HG02623 (cell line): ENCODE results near the gene SORD.
A peak's percentile ranks its signal among the peaks of the same experiment; 100 is the strongest.
"Not testable (repeated sequence)": the region's sequence is repeated elsewhere in the genome, so short reads cannot be mapped to it uniquely, and the experiment has no call there.

ENCODE experiments used
- ATAC-seq: cut with Tn5 transposase; IDR thresholded peaks from one replicate; pipeline ENCODE4 v1.9.1; 2021; ENCODE audit warnings: moderate library complexity; ENCODE audit not compliant: unreplicated experiment

The SORD gene

DNA sequence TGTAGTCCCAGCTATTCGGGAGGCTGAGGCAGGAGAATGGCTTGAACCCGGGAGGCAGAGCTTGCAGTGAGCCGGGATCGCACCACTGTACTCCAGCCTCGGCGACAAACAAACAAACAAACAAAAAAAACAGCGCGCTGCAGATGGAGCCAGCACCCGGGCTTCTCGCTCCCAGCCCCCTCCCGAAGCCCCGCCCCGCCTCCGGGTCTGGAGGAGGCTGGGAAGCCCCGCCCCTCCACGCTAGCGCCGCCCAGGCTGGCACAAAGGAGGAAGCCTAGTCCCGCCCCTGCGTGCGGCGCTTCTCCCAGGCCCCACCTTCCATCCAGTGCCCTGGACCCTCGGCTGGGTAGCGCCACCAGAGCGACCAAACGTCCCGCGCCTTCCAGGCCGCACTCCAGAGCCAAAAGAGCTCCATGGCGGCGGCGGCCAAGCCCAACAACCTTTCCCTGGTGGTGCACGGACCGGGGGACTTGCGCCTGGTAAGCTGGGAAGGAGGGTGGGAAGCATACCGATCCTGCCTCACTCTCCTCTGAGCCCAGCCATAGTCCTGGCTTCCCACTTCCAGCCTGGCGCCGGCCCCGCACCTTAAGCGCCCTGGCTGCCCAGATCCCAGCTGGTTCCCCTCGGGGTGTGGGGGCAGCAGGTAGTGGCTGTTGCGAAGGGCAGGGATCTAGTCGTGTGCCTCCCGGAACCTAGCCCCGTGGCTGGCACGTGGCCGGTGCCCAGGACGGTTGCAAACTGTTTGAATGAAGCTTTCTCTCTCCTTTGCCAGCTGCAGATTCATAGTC lies at the start of gene SORD:
Gene SORD (plus strand): TSS at position 325 of the 788 bp plus-strand sequence. CDS start 89 bp downstream, at position 414.
- ATAC-seq = peak; percentile 95

- not testable (repeated sequence) for ATAC-seq
These were observed 46.8 kb upstream of the SORD start for GRCh38 chr15:44976183-44976582.

DNA sequence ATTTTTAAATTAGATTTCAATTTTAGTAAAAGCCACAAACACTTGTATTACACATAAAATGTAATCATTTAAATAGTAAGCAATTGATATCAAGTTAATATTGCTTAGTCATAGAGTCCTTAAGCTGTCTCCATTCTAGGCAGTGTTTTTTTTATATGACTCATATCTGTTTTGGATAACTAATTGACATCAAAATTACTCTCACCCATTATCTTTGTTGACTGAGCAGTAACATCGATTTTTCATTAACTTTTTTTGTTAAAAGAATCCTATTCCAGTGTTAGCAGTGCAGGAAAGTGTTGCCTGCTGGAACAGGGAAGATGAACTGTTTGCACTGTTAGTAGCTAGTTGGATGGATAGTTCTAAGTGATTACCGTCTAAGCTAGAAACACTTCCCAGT lies 45.2 kb upstream of the SORD start:
- ATAC-seq = not testable (repeated sequence)

DNA sequence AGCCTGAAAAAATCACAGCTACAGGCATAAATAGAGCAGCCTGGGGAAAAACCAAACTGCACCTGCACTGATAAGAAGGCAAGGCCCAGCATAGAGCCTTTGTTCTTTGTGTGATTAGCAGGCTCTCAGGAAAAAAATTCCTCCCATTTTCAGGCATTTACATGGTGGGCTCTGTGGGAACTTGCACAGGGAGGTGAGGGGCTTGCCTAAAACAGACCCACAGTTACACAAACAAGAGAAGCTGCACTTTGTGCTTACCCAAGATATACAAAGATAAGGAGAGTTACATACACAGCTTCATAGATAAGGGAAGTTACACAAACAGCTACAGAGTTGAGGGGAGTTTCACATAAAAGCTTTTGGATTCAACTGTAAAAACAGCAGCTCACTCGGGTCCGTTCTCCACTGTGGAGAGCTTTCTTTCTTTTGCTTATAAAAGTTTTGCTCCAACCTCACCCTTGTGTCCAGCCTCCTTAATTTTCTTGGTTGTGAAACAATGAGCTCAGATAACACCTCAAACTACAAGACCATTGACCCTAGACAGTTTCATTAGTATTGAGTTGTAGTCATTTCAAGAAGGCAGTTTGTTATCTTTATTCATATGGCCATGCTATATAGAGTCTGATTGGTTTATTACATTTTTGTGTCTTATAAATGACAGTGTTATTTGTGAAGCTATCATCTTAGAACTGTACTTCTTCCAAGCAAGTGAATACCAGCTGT lies 43.2 kb upstream of the SORD start:
- not testable (repeated sequence) for ATAC-seq

DNA sequence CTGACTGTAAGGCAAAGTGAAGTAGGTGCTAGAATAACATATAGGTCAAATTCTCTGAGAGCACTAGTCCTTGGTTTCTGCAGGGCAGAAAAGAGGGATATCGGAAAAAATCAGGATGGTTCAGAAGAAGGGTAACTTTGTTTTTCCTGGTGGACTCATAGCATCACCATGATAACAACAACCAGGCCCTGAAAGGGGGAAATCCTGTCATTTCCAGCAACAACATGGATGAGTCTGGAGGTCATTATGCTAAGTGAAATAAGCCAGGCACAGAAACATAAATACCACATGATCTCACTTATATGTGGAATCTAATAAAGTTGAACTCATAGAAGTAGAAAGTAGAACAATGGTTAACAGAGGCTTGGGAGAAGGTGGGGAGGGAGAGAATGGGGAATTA lies 38.9 kb upstream of the SORD start:
- not testable (repeated sequence) for ATAC-seq

- not testable (repeated sequence) for ATAC-seq
These were observed 36.5 kb upstream of the SORD start for GRCh38 chr15:44986346-44987055.

- ATAC-seq = not testable (repeated sequence)
These were observed 35.3 kb upstream of the SORD start for GRCh38 chr15:44987711-44988110.

- ATAC-seq = not testable (repeated sequence)
These were observed 34.7 kb upstream of the SORD start for GRCh38 chr15:44988184-44988869.

DNA sequence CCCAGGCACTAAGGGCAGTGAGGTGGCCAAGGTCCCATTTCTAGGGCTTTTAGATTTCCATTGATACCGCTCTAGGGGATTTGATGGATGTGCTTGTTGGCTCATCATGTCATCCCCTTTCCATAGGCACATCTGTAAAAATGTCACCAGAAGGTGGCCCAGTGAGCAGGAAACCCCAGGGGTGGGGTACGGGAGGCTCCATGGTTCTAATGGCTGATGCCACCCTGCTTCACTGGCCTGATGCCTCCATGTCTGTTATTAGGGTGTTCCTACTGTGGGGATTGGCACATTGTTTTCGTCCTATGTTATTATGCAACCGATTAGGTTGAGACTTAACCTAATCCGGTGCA lies 34.1 kb upstream of the SORD start:
- not testable (repeated sequence) for ATAC-seq

DNA sequence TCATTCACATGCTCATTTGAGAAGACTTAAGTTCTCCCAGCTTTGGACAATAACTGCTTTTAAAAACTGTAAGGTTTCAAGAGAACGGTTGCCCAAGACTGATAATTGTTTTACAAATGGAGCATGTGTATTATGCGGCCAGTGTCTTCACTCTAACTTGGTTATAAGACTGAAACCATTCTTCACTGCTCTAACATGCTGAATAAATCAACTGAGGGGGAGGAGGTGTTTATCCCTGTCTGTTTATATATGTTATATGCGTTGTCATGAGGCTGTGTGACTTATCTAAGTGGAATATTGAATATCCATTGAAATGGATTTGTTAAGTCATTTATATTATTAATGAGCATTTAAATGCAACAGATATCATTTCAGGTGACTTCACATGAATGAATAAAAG lies 25.4 kb upstream of the SORD start:
- ATAC-seq = not testable (repeated sequence)

GRCh38 chr15:44999105-44999504 lies 23.9 kb upstream of the SORD start:
- ATAC-seq = no peak

DNA sequence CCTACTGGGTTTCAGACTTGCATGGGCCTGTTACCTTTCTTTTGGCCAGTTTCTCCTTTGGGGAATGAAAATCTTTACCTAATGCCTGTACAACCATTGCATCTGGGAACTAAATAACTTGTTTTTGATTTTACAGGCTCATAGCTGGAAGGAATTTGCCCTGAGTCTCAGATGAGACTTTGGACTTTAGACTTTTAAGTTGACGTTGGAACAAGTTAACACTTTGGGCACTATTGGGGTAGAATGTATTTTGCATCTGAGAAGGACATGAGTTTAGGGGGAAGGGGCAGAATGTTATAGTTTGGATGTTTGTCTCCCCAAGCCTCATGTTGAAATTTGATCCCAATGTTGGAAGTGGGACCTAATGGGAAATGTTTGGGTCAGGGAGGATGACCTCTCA lies 21.8 kb upstream of the SORD start:
- ATAC-seq = not testable (repeated sequence)

DNA sequence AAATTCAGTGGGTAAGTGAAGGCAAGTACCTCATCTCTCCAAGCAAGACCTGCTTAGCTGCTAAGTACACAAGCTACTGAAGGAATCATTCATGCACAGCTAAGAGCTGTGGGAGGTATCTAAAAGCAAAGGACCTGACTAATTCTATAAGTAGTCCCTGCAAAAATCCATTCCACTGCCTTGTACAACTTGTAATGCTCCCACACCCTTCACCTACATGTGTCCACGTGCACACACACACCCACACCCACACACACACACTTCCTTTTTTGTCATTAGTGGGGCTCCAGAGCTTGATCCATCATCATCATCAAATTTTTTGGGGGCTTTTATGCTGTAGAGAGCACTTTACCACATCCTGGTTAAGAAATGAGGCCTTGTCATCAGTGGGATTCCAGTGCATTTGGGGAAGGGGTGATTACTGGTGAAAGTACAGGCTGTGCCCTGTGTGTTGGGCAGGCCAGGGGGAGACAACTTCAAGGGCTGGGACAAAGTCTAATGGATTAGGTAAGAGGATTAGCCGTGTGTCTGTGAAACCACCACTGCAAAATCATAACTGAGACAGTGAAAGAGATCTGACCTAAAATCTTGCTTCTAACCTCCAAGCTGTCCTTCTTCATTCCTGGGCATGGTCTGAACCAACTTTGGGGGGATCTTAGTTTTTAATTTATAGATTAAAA lies 19.1 kb upstream of the SORD start:
- ATAC-seq = not testable (repeated sequence)

- not testable (repeated sequence) for ATAC-seq
These were observed 18.3 kb upstream of the SORD start for GRCh38 chr15:45004590-45005175.

DNA sequence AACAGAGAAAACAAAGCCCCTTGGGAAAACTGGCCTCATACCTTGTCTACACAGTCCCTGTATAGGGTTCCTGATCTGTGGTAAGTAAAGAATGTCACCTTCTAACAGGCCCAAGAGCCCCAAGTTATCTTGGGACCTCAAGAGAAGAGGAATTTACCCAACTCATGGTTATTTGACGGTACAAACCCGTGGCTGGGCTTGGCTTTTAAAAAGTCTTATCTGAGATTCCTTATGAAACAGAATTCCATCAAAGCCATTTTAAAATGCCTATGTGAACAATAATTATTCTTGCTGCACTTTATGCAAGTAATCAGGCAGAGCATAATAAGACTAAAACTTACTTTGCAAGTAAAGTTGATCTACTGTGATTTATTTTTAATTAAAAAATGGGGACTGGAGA lies 13.9 kb upstream of the SORD start:
- ATAC-seq = no peak

GRCh38 chr15:45015114-45015513 lies 7.9 kb upstream of the SORD start:
- ATAC-seq = not testable (repeated sequence)

DNA sequence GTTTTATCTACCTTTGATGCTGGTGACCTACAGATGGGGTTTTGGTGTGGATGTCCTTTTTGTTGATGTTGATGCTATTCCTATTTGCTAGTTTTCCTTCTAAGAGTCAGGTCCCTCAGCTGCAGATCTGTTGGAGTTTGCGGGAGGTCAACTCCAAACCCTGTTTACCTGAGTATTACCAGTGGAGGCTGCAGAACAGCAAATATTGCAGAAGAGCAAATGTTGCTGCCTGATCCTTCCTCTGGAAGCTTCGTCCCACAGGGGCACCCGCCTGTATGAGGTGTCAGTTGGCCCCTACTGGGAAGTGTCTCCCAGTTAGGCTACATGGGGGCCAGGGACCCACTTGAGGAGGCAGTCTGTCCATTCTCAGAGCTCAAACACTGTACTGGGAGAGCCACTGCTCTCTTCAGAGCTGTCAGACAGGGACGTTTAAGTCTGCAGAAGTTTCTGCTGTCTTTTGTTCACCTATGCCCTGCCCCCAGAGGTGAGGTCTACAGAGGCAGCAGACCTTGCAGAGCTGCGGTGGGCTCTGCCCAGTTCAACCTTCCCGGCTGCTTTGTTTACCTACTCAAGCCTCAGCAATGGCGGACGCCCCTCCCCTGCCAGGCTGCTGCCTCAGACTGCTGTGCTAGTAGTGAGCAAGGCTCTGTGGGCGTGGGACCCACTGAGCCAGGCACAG lies 2.6 kb upstream of the SORD start:
- ATAC-seq = not testable (repeated sequence)

GRCh38 chr15:45020901-45021259 lies 2.1 kb upstream of the SORD start:
- ATAC-seq = not testable (repeated sequence)

DNA sequence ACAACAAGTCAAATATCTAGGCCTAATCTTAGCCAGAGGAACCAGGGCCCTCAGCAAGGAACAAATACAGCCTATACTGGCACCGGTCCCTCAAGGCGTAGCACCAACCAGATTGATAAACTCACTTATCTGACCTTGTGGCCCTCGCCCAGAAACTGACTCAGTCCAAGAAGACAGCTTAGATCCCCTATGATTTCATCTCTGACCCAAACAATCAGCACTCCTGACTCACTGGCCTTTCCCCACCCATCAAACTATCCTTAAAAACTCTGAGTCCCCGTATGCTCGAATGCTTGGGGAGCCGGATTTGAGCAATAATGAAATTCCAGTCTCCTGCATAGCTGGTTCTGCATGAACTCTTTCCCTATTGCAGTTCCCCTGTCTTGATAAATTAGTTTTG lies 1.6 kb upstream of the SORD start:
- no peak for ATAC-seq
